WTC11 (cell line): Measurements from ENCODE around the gene MBD6. TPM values are rescaled to one million over a fixed set of nuclear protein-coding genes. Genes with fewer than 3 reads are reported as not detected.

ENCODE experiments used
- ATAC-seq: fragments of 200-7000 bp; cut with Tn5 transposase; 2 replicates; pipeline ENCODE4 v1.10.0; 2021; ENCODE audit warnings: mild to moderate bottlenecking, moderate library complexity
- CTCF ChIA-PET: fragments of 300-600 bp; sonication (Branson Sonifier 250); formaldehyde crosslinking; loops from one replicate; lab custom pipeline; 2021; ENCODE audit warnings: antibody characterized with exemption; lab: Charles Lee
- POLR2A ChIA-PET: fragments of 350-600 bp; sonication (Branson Sonifier 250); formaldehyde crosslinking; loops from one replicate; lab custom pipeline; 2021; ENCODE audit warnings: antibody characterized with exemption; lab: Charles Lee
- DNase-seq: peaks from one replicate; pipeline ENCODE4 v3.0.0; 2021; ENCODE audit warnings: low spot score
- H3K27ac Mint-ChIP-seq: 2 replicates; pipeline ENCODE4 v1.8.0; 2021; ENCODE audit warnings: mixed read lengths
- H3K27me3 Mint-ChIP-seq: 2 replicates; pipeline ENCODE4 v1.8.0; 2021; ENCODE audit warnings: low read depth, mild to moderate bottlenecking, moderate library complexity, mixed read lengths
- H3K36me3 Mint-ChIP-seq: 2 replicates; pipeline ENCODE4 v1.8.0; 2021; ENCODE audit warnings: mixed read lengths
- H3K4me1 Mint-ChIP-seq: 2 replicates; pipeline ENCODE4 v1.8.0; 2022; ENCODE audit warnings: mixed read lengths
- H3K4me3 Mint-ChIP-seq: 2 replicates; pipeline ENCODE4 v1.8.0; 2021; ENCODE audit warnings: mild to moderate bottlenecking, moderate library complexity, mixed read lengths
- H3K9me3 Mint-ChIP-seq: 2 replicates; pipeline ENCODE4 v1.8.0; 2021; ENCODE audit warnings: mixed read lengths
- ATF1 ChIP-seq: sonication (generic); formaldehyde crosslinking; IDR thresholded peaks from 2 replicates; pipeline ENCODE4 v1.8.1; 2023; ENCODE audit warnings: mild to moderate bottlenecking, moderate library complexity, missing genetic modification reagents
- GRHL2 ChIP-seq: fragments of 250-450 bp; sonication (Bioruptor Pico); IDR thresholded peaks from 2 replicates; pipeline ENCODE4 v1.8.0; 2022; ENCODE audit warnings: mild to moderate bottlenecking, moderate library complexity; ENCODE audit not compliant: insufficient replicate concordance, severe bottlenecking
- MXD4 ChIP-seq: fragments of 250-450 bp; sonication (Bioruptor Pico); IDR thresholded peaks from 2 replicates; pipeline ENCODE4 v1.8.0; 2021; ENCODE audit warnings: mild to moderate bottlenecking, moderate library complexity, borderline replicate concordance
- MYBL2 ChIP-seq: sonication (generic); formaldehyde crosslinking; IDR thresholded peaks from 2 replicates; pipeline ENCODE4 v1.8.1; 2023; ENCODE audit warnings: mild to moderate bottlenecking, moderate library complexity, missing genetic modification reagents
- NFATC4 ChIP-seq: fragments of 250-450 bp; sonication (Bioruptor Pico); IDR thresholded peaks from 2 replicates; pipeline ENCODE4 v1.9.0; 2021; ENCODE audit warnings: mild to moderate bottlenecking
- NFE2L1 ChIP-seq: sonication (generic); formaldehyde crosslinking; IDR thresholded peaks from 2 replicates; pipeline ENCODE4 v1.8.1; 2023; ENCODE audit warnings: missing genetic modification reagents
- NR3C1 ChIP-seq: sonication (generic); formaldehyde crosslinking; conservative IDR thresholded peaks from 2 replicates; pipeline ENCODE4 v1.8.1; 2023; ENCODE audit warnings: low read depth, mild to moderate bottlenecking, missing genetic modification reagents
- RORB ChIP-seq: fragments of 250-450 bp; sonication (Bioruptor Pico); IDR thresholded peaks from 2 replicates; pipeline ENCODE4 v1.9.0; 2021; ENCODE audit warnings: mild to moderate bottlenecking
- SMAD3 ChIP-seq: sonication (generic); formaldehyde crosslinking; IDR thresholded peaks from 2 replicates; pipeline ENCODE4 v1.8.0; 2022; ENCODE audit warnings: missing genetic modification reagents, mild to moderate bottlenecking, borderline replicate concordance
- SMAD4 ChIP-seq: sonication (generic); formaldehyde crosslinking; IDR thresholded peaks from 2 replicates; pipeline ENCODE4 v1.8.0; 2022; ENCODE audit warnings: mild to moderate bottlenecking, missing genetic modification reagents
- total RNA-seq: library from RNA; stranded (reverse); gene quantifications from 3 replicates; pipeline ENCODE4 v1.2.3, GENCODE V29; 2021
- TF ChIP-seq, protein P1 (sequence below): fragments of 250-450 bp; sonication (Bioruptor Pico); IDR thresholded peaks from 2 replicates; pipeline ENCODE4 v1.9.0; 2021; ENCODE audit warnings: moderate library complexity, mild to moderate bottlenecking, inconsistent platforms, borderline replicate concordance
- TF ChIP-seq, protein P2 (sequence below): sonication (generic); formaldehyde crosslinking; IDR thresholded peaks from 2 replicates; pipeline ENCODE4 v1.8.1; 2023; ENCODE audit warnings: mild to moderate bottlenecking, missing genetic modification reagents
- TF ChIP-seq, protein P3 (sequence below): fragments of 250-450 bp; sonication (Bioruptor Pico); IDR thresholded peaks from 2 replicates; pipeline ENCODE4 v1.8.0; 2021; ENCODE audit warnings: mild to moderate bottlenecking
- TF ChIP-seq, protein P4 (sequence below): fragments of 250-450 bp; sonication (Bioruptor Pico); conservative IDR thresholded peaks from 2 replicates; pipeline ENCODE4 v1.9.0; 2021; ENCODE audit warnings: mild to moderate bottlenecking
- TF ChIP-seq, protein P5 (sequence below): sonication (generic); formaldehyde crosslinking; conservative IDR thresholded peaks from 2 replicates; pipeline ENCODE4 v1.8.1; 2023; ENCODE audit warnings: mild to moderate bottlenecking, low read depth, missing genetic modification reagents, moderate library complexity
- TF ChIP-seq, protein P6 (sequence below): sonication (generic); formaldehyde crosslinking; IDR thresholded peaks from 2 replicates; pipeline ENCODE4 v1.8.1; 2023; ENCODE audit warnings: mild to moderate bottlenecking, missing genetic modification reagents
- TF ChIP-seq, protein P7 (sequence below): sonication (generic); formaldehyde crosslinking; IDR thresholded peaks from 2 replicates; pipeline ENCODE4 v1.8.1; 2022; ENCODE audit warnings: mild to moderate bottlenecking, moderate library complexity, missing genetic modification reagents
- TF ChIP-seq, protein P8 (sequence below): sonication (generic); formaldehyde crosslinking; IDR thresholded peaks from 2 replicates; pipeline ENCODE4 v1.8.1; 2022; ENCODE audit warnings: missing genetic modification reagents, borderline replicate concordance
- TF ChIP-seq, protein P9 (sequence below): sonication (generic); formaldehyde crosslinking; IDR thresholded peaks from 2 replicates; pipeline ENCODE4 v1.8.1; 2022; ENCODE audit warnings: low read depth, missing genetic modification reagents, borderline replicate concordance
- TF ChIP-seq, protein P10 (sequence below): fragments of 250-450 bp; sonication (Bioruptor Pico); IDR thresholded peaks from 2 replicates; pipeline ENCODE4 v1.9.0; 2021; ENCODE audit warnings: mild to moderate bottlenecking

MBD6 gene
- total RNA-seq, 1 experiment from 2014 or later = 46.3 TPM

DNA sequence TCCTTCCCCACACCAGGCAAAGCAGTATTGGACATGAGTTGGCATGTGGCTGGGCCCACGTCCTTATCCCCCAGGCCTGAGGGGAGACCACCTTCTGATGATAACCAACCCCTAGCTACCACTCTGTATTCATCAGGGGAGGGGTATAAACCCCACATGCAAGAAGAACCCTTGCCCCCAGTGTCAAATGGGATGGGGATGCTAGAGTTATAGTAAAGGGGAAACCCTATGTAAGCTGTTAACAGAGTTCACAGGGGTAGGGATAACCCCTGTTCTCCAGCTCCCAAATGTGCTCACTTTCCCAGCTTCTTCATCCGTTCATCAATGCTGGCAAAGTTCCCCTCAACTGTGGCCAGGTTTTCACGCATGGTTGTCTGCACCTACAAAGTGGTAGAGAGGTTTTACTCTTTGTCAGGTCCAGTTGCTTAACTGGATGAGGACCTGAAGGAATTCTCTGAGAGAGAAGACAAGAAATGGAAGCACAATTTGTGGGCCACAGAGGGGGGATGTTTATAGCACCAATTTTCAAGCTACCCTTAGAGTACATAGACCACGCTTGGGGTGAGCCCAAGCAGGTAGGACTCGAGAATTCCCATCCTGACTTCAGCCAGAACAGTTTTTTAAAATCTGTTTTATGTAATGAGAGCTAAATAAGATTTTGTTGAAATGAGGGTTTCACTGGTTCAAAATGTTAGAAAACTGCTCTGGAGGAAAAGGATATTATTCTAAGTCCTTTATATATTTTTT lies 7.9 kb downstream of the MBD6 start (continued):
- TF ChIP-seq, protein P1, sequence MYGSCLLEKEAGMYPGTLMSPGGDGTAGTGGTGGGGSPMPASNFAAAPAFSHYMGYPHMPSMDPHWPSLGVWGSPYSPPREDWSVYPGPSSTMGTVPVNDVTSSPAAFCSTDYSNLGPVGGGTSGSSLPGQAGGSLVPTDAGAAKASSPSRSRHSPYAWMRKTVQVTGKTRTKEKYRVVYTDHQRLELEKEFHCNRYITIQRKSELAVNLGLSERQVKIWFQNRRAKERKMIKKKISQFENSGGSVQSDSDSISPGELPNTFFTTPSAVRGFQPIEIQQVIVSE (CRISPR knock-in tag) = no peak
- TF ChIP-seq, protein P2, sequence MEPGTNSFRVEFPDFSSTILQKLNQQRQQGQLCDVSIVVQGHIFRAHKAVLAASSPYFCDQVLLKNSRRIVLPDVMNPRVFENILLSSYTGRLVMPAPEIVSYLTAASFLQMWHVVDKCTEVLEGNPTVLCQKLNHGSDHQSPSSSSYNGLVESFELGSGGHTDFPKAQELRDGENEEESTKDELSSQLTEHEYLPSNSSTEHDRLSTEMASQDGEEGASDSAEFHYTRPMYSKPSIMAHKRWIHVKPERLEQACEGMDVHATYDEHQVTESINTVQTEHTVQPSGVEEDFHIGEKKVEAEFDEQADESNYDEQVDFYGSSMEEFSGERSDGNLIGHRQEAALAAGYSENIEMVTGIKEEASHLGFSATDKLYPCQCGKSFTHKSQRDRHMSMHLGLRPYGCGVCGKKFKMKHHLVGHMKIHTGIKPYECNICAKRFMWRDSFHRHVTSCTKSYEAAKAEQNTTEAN (CRISPR knock-in tag) = no peak
- TF ChIP-seq, protein P3, sequence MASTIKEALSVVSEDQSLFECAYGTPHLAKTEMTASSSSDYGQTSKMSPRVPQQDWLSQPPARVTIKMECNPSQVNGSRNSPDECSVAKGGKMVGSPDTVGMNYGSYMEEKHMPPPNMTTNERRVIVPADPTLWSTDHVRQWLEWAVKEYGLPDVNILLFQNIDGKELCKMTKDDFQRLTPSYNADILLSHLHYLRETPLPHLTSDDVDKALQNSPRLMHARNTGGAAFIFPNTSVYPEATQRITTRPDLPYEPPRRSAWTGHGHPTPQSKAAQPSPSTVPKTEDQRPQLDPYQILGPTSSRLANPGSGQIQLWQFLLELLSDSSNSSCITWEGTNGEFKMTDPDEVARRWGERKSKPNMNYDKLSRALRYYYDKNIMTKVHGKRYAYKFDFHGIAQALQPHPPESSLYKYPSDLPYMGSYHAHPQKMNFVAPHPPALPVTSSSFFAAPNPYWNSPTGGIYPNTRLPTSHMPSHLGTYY (CRISPR knock-in tag) = no peak
- TF ChIP-seq, protein P4, sequence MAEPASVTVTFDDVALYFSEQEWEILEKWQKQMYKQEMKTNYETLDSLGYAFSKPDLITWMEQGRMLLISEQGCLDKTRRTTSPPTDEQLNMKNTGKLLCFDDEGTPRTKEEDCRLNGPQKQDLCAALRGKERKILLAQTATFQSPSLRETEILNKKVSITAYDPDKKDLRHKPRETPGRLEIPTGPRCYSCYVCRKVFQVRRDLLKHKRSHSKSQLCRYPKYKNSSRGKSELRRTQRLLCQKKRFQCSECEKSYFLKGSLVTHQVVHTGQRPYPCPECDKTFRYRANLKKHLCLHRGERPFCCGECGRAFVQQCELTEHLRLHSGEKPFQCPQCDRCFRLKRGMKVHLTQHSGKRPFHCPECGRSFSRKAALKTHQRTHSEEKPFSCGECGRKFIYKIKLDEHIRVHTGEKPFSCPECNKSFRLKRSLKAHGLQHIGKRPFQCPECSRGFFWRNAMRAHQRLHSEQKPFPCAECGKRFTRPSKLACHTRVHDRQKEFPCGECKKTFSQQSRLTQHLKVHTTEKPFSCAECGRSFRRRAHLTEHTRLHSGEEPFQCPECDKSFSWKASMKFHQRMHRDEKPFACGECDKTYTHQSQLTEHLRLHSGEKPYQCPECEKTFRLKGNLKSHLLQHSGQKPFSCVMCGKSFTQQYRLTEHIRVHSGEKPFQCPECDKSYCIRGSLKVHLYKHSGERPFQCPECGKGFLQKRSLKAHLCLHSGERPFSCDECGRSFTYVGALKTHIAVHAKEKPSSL = no peak

DNA sequence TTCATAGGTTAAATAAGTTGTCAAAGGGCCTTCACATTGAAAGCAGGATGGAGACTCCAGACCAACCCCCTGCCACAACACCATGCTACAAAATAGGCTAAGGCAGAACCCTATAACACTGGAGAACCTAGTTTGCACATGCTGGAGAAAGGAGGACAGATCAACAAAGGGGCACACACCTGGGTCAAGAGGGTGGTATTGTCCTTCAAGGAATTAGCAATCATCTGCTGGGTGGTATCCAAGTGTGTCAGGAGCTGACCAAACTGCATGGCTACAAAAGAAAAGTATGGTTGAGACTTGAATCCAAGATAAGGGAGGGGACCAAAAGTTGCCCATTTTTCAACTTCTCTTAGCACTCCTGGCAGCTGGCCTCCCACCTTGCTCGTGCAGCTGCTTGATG lies 9.2 kb downstream of the MBD6 start:
- CTCF ChIA-PET = no interaction called here
- Mint-ChIP-seq H3K27me3 (no peaks in the 10 kb centered on the region), H3K27ac (no peak overlapping the region), H3K36me3 (peaks cover 60% of the 10 kb centered on the region), H3K4me1 (peaks cover 9% of the 10 kb centered on the region), H3K9me3 (no peaks in the 10 kb centered on the region), H3K4me3 (no peak overlapping the region)
- POLR2A ChIA-PET = no interaction called here
- no peak for DNase-seq
- ATAC-seq = no peak
- no peak for TF ChIP-seq SMAD4 (CRISPR knock-in tag)
- TF ChIP-seq, protein P5, sequence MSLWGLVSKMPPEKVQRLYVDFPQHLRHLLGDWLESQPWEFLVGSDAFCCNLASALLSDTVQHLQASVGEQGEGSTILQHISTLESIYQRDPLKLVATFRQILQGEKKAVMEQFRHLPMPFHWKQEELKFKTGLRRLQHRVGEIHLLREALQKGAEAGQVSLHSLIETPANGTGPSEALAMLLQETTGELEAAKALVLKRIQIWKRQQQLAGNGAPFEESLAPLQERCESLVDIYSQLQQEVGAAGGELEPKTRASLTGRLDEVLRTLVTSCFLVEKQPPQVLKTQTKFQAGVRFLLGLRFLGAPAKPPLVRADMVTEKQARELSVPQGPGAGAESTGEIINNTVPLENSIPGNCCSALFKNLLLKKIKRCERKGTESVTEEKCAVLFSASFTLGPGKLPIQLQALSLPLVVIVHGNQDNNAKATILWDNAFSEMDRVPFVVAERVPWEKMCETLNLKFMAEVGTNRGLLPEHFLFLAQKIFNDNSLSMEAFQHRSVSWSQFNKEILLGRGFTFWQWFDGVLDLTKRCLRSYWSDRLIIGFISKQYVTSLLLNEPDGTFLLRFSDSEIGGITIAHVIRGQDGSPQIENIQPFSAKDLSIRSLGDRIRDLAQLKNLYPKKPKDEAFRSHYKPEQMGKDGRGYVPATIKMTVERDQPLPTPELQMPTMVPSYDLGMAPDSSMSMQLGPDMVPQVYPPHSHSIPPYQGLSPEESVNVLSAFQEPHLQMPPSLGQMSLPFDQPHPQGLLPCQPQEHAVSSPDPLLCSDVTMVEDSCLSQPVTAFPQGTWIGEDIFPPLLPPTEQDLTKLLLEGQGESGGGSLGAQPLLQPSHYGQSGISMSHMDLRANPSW (CRISPR knock-in tag) = no peak
- no peak for TF ChIP-seq NR3C1
- TF ChIP-seq RORB (CRISPR knock-in tag) = no peak
- TF ChIP-seq ATF1 (CRISPR knock-in tag) = no peak
- TF ChIP-seq, protein P6, sequence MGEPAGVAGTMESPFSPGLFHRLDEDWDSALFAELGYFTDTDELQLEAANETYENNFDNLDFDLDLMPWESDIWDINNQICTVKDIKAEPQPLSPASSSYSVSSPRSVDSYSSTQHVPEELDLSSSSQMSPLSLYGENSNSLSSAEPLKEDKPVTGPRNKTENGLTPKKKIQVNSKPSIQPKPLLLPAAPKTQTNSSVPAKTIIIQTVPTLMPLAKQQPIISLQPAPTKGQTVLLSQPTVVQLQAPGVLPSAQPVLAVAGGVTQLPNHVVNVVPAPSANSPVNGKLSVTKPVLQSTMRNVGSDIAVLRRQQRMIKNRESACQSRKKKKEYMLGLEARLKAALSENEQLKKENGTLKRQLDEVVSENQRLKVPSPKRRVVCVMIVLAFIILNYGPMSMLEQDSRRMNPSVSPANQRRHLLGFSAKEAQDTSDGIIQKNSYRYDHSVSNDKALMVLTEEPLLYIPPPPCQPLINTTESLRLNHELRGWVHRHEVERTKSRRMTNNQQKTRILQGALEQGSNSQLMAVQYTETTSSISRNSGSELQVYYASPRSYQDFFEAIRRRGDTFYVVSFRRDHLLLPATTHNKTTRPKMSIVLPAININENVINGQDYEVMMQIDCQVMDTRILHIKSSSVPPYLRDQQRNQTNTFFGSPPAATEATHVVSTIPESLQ (CRISPR knock-in tag) = no peak
- no peak for TF ChIP-seq NFE2L1 (CRISPR knock-in tag)
- no peak for TF ChIP-seq SMAD3 (CRISPR knock-in tag)
- no peak for TF ChIP-seq NFATC4 (CRISPR knock-in tag)
- TF ChIP-seq, protein P7, sequence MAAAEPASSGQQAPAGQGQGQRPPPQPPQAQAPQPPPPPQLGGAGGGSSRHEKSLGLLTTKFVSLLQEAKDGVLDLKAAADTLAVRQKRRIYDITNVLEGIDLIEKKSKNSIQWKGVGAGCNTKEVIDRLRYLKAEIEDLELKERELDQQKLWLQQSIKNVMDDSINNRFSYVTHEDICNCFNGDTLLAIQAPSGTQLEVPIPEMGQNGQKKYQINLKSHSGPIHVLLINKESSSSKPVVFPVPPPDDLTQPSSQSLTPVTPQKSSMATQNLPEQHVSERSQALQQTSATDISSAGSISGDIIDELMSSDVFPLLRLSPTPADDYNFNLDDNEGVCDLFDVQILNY (CRISPR knock-in tag) = no peak
- no peak for TF ChIP-seq GRHL2 (CRISPR knock-in tag)
- no peak for TF ChIP-seq MXD4 (CRISPR knock-in tag)
- no peak for TF ChIP-seq MYBL2 (CRISPR knock-in tag)
- TF ChIP-seq, protein P8, sequence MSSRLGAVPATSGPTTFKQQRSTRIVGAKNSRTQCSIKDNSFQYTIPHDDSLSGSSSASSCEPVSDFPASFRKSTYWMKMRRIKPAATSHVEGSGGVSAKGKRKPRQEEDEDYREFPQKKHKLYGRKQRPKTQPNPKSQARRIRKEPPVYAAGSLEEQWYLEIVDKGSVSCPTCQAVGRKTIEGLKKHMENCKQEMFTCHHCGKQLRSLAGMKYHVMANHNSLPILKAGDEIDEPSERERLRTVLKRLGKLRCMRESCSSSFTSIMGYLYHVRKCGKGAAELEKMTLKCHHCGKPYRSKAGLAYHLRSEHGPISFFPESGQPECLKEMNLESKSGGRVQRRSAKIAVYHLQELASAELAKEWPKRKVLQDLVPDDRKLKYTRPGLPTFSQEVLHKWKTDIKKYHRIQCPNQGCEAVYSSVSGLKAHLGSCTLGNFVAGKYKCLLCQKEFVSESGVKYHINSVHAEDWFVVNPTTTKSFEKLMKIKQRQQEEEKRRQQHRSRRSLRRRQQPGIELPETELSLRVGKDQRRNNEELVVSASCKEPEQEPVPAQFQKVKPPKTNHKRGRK (CRISPR knock-in tag) = no peak
- TF ChIP-seq, protein P9, sequence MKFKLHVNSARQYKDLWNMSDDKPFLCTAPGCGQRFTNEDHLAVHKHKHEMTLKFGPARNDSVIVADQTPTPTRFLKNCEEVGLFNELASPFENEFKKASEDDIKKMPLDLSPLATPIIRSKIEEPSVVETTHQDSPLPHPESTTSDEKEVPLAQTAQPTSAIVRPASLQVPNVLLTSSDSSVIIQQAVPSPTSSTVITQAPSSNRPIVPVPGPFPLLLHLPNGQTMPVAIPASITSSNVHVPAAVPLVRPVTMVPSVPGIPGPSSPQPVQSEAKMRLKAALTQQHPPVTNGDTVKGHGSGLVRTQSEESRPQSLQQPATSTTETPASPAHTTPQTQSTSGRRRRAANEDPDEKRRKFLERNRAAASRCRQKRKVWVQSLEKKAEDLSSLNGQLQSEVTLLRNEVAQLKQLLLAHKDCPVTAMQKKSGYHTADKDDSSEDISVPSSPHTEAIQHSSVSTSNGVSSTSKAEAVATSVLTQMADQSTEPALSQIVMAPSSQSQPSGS (CRISPR knock-in tag) = no peak
- TF ChIP-seq, protein P10, sequence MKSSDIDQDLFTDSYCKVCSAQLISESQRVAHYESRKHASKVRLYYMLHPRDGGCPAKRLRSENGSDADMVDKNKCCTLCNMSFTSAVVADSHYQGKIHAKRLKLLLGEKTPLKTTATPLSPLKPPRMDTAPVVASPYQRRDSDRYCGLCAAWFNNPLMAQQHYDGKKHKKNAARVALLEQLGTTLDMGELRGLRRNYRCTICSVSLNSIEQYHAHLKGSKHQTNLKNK (CRISPR knock-in tag) = no peak
